Liver (tissue), 9 donors: ENCODE results near the gene TASOR2. TPM values are rescaled to one million over a fixed set of nuclear protein-coding genes. Genes with fewer than 3 reads are reported as not detected.

Source experiments
- DNase-seq: peaks from one replicate; pipeline ENCODE4 v3.0.0-alpha.2; 2017; ENCODE audit warnings: low spot score
- H3K27ac ChIP-seq, 2 donors: one replicate each; pipeline ENCODE4 v1.7.0; 2013; ENCODE audit warnings: inconsistent platforms in 2 of 2, low read length in 2 of 2, control low read depth in 1 of 2, low read depth in 1 of 2, mild to moderate bottlenecking in 1 of 2
- H3K27me3 ChIP-seq, 4 donors: one replicate each; pipeline versions ENCODE4 v1.6.1 to v1.7.0; 2013; ENCODE audit warnings: low read length in 3 of 4, inconsistent platforms in 1 of 4, mild to moderate bottlenecking in 1 of 4, moderate library complexity in 1 of 4; ENCODE audit not compliant: control insufficient read depth in 4 of 4, insufficient read depth in 4 of 4
- H3K36me3 ChIP-seq, 4 donors: one replicate each; pipeline versions ENCODE4 v1.6.1 to v1.7.0; 2013; ENCODE audit warnings: low read length in 3 of 4, mild to moderate bottlenecking in 3 of 4, low read depth in 1 of 4, moderate library complexity in 1 of 4; ENCODE audit not compliant: control insufficient read depth in 4 of 4, insufficient read depth in 3 of 4
- H3K4me1 ChIP-seq, 4 donors: one replicate each; pipeline versions ENCODE4 v1.6.1 to v1.7.0; 2013; ENCODE audit warnings: low read length in 3 of 4, mild to moderate bottlenecking in 3 of 4, moderate library complexity in 1 of 4; ENCODE audit not compliant: control insufficient read depth in 4 of 4, insufficient read depth in 4 of 4
- H3K4me3 ChIP-seq, 3 donors: one replicate each; pipeline versions ENCODE4 v1.6.1 to v1.7.0; 2013; ENCODE audit warnings: low read length in 3 of 3, control low read depth in 1 of 3, low read depth in 1 of 3, mild to moderate bottlenecking in 1 of 3
- H3K9ac ChIP-seq, 2 donors: one replicate each; pipeline ENCODE4 v1.7.0; 2013; ENCODE audit warnings: low read length in 2 of 2, mild to moderate bottlenecking in 2 of 2, moderate library complexity in 2 of 2, control low read depth in 1 of 2, low read depth in 1 of 2
- H3K9me3 ChIP-seq, 4 donors: one replicate each; pipeline versions ENCODE4 v1.6.1 to v1.7.0; 2013; ENCODE audit warnings: low read length in 3 of 4; ENCODE audit not compliant: control insufficient read depth in 4 of 4
- FOXA1 ChIP-seq: IDR thresholded peaks from 2 replicates; pipeline ENCODE4 v1.6.1; 2016; ENCODE audit warnings: antibody characterized with exemption
- GABPA ChIP-seq, 2 donors: IDR thresholded peaks in 1 of 2; conservative IDR thresholded peaks in 1 of 2; 2 replicates each; pipeline ENCODE4 v1.6.1; 2016; ENCODE audit warnings: antibody characterized with exemption in 2 of 2, mild to moderate bottlenecking in 1 of 2, moderate library complexity in 1 of 2
- HNF4A ChIP-seq, 2 donors: conservative IDR thresholded peaks; 2 replicates each; pipeline ENCODE4 v1.6.1; 2016; ENCODE audit warnings: antibody characterized with exemption in 2 of 2, mild to moderate bottlenecking in 2 of 2
- HNF4G ChIP-seq: IDR thresholded peaks from 2 replicates; pipeline ENCODE4 v1.6.1; 2016; ENCODE audit warnings: antibody characterized with exemption
- JUND ChIP-seq, 2 donors: IDR thresholded peaks; 2 replicates each; pipeline ENCODE4 v1.6.1; 2016; ENCODE audit warnings: antibody characterized with exemption in 2 of 2
- RAD21 ChIP-seq, 2 donors: IDR thresholded peaks; 2 replicates each; pipeline ENCODE4 v1.6.1; 2016; ENCODE audit warnings: antibody characterized with exemption in 2 of 2, mild to moderate bottlenecking in 2 of 2
- RXRA ChIP-seq, 2 donors: IDR thresholded peaks; 2 replicates each; pipeline ENCODE4 v1.6.1; 2017 to 2018; ENCODE audit warnings: antibody characterized with exemption in 2 of 2, mild to moderate bottlenecking in 1 of 2
- SP1 ChIP-seq: IDR thresholded peaks from 2 replicates; pipeline ENCODE4 v1.6.1; 2018; ENCODE audit warnings: antibody characterized with exemption, mild to moderate bottlenecking
- TAF1 ChIP-seq: conservative IDR thresholded peaks from 2 replicates; pipeline ENCODE4 v1.6.1; 2016; ENCODE audit warnings: antibody characterized with exemption, mild to moderate bottlenecking
- YY1 ChIP-seq: IDR thresholded peaks from 2 replicates; pipeline ENCODE4 v1.6.1; 2016; ENCODE audit warnings: antibody characterized with exemption, mild to moderate bottlenecking
- WGBS: extraction: QIAGEN DNeasy Blood & Tissue Kit; methylation state at CpG from one replicate; pipeline ENCODE4 v1.1.7; 2013; 5-methylcytosine and 5-hydroxymethylcytosine counted together
- polyA plus RNA-seq, 2 donors: library from polyadenylated mRNA; stranded (reverse) in 1 of 2; unstranded in 1 of 2; fragments of 200-250 nt in 1 of 2; fragments of >200 nt in 1 of 2; fragmentation: Nextera tagmentation in 1 of 2; extraction: Ambion mirVana in 1 of 2; gene quantifications; one replicate each; pipeline versions ENCODE4 v1.2.1 to v1.2.3, GENCODE V29; 2013 to 2015
- total RNA-seq, 2 donors: library from RNA; depleted of rRNA; stranded (reverse); fragments of >200 nt; gene quantifications; one replicate each; pipeline ENCODE4 v1.2.3, GENCODE V29; 2014
- TF ChIP-seq, protein P1 (sequence below): fragments of 150-350 bp; IDR thresholded peaks from 2 replicates; pipeline ENCODE4 v1.5.1; 2017; ENCODE audit warnings: improper control_type of control experiment, low read depth, low read length; ENCODE audit not compliant: missing input control
- TF ChIP-seq, protein P2 (sequence below): IDR thresholded peaks from 2 replicates; pipeline ENCODE4 v1.6.1; 2016; ENCODE audit warnings: antibody characterized with exemption
- TF ChIP-seq, protein P3 (sequence below): IDR thresholded peaks from 2 replicates; pipeline ENCODE4 v1.6.1; 2016; ENCODE audit warnings: antibody characterized with exemption, mild to moderate bottlenecking
- TF ChIP-seq, protein P4 (sequence below): IDR thresholded peaks from 2 replicates; pipeline ENCODE4 v1.6.1; 2016; ENCODE audit warnings: antibody characterized with exemption
- donor health status: healthy.
- donor health status: healthy.
- donor health status: healthy.
- donor health status: healthy.
- donor health status: healthy.

Gene TASOR2
- total and polyA plus RNA-seq, 4 donors, result 7.6 to 40.3 (median 14.2) TPM

DNA sequence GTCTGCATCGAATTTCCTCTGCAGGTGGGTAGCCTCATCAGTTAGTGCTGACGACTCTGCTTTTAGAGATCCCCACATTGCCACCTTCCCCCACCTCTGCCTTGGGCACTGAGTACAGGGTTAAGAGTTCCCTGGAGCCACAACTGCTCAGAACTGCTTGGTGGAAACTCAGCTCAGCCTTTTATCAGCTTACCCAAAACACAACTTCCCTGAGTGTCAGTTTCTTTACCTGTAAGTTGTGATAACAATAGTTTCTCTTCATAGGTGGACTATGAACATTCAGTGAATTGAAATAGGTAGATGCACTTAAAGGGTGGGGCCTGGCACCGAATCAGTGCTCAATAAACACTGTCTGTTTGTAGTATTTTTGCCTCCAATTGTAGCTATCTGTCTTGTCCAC, 29.5 kb upstream of the TASOR2 start:
- WGBS, result 52% methylated on average over 3 of the region's 3 CpGs
- peaks cover 44 to 72% (median 57%) of the 10 kb centered on the region in 4 donors for H3K4me1 ChIP-seq
- H3K27ac ChIP-seq, result peak overlapping the region in 1 of 2 donors; percentile 44

GRCh38 chr10:5656737-5657579, 27.7 kb upstream of the TASOR2 start:
- WGBS, result 80% methylated on average over 8 of the region's 8 CpGs
- TF ChIP-seq FOXA1 (no peak), RAD21 (IDR thresholded peaks at IDR 0.05) (no peak), GABPA (IDR thresholded peaks at IDR 0.05 in 1 of 2, conservative IDR thresholded peaks at IDR 0.05 in 1 of 2) (no peak), TAF1 (no peak), YY1 (no peak)
- TF ChIP-seq, protein P1, sequence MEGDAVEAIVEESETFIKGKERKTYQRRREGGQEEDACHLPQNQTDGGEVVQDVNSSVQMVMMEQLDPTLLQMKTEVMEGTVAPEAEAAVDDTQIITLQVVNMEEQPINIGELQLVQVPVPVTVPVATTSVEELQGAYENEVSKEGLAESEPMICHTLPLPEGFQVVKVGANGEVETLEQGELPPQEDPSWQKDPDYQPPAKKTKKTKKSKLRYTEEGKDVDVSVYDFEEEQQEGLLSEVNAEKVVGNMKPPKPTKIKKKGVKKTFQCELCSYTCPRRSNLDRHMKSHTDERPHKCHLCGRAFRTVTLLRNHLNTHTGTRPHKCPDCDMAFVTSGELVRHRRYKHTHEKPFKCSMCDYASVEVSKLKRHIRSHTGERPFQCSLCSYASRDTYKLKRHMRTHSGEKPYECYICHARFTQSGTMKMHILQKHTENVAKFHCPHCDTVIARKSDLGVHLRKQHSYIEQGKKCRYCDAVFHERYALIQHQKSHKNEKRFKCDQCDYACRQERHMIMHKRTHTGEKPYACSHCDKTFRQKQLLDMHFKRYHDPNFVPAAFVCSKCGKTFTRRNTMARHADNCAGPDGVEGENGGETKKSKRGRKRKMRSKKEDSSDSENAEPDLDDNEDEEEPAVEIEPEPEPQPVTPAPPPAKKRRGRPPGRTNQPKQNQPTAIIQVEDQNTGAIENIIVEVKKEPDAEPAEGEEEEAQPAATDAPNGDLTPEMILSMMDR, result no peak
- Histone ChIP-seq H3K9ac (no peak overlapping the region), H3K9me3 (no peaks in the 10 kb centered on the region), H3K27ac (no peak overlapping the region), H3K4me1 (peaks cover 41 to 71% (median 58%) of the 10 kb centered on the region in 4 donors), H3K27me3 (no peaks in the 10 kb centered on the region), H3K4me3 (no peak overlapping the region), H3K36me3 (no peaks in the 10 kb centered on the region)
- no peak for DNase-seq

More for the DNA sequence above, 29.5 kb upstream of the TASOR2 start:
- peaks cover 0 to 2% (median 0%) of the 10 kb centered on the region in 4 donors for H3K36me3 ChIP-seq
- H3K9me3 ChIP-seq, result no peaks in the 10 kb centered on the region
- no peak overlapping the region for H3K4me3 ChIP-seq
- TF ChIP-seq HNF4G, result no peak
- TF ChIP-seq HNF4A (conservative IDR thresholded peaks at IDR 0.05), result peak; percentile 49 to 52
- TF ChIP-seq SP1, result peak; percentile 30
- peak in 1 of 2 donors; percentile 28 for TF ChIP-seq RXRA (IDR thresholded peaks at IDR 0.05)
- no peaks in the 10 kb centered on the region for H3K27me3 ChIP-seq
- H3K9ac ChIP-seq, result no peak overlapping the region
- no peak for DNase-seq

DNA sequence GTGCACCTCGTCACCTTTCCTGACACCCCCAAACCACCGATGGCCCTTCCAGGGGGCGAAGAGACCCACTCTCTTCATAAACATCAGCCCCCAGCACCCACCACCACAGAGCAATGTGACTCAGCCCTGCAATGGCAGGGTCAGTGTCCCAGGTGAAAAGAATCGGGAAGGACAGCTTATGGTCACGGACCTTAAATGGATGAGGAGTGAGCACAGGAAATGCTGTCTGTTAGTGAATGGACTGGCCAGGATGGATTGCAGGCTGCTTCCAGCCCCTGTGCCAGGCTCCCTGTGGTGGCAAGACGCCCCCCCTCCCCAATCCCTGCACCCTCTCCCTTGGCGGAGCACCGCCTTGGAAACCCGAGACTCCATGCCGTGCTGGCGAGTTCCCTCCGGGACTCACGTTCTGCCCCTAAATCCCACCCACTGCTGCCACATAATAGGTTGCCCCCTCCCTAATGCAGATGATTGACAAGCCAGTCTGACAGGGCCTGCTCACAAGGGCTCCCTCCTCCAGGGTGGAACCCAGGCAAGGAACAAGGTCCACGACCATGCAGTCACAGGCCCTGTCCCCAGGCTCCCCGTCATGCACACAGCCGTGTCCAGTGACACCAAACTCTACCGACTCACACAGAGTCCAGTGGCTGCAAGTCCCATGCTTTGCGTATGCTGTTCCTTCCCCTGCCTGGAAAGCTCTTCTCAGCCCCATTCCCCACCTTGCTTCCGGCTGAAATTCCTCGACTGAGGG, 25.6 kb upstream of the TASOR2 start:
- TF ChIP-seq GABPA (IDR thresholded peaks at IDR 0.05 in 1 of 2, conservative IDR thresholded peaks at IDR 0.05 in 1 of 2) (no peak), YY1 (no peak), TAF1 (no peak), SP1 (no peak), FOXA1 (no peak), JUND (IDR thresholded peaks at IDR 0.05) (no peak), RAD21 (IDR thresholded peaks at IDR 0.05) (no peak), HNF4A (conservative IDR thresholded peaks at IDR 0.05) (no peak), RXRA (IDR thresholded peaks at IDR 0.05) (no peak)
- TF ChIP-seq, protein P2, sequence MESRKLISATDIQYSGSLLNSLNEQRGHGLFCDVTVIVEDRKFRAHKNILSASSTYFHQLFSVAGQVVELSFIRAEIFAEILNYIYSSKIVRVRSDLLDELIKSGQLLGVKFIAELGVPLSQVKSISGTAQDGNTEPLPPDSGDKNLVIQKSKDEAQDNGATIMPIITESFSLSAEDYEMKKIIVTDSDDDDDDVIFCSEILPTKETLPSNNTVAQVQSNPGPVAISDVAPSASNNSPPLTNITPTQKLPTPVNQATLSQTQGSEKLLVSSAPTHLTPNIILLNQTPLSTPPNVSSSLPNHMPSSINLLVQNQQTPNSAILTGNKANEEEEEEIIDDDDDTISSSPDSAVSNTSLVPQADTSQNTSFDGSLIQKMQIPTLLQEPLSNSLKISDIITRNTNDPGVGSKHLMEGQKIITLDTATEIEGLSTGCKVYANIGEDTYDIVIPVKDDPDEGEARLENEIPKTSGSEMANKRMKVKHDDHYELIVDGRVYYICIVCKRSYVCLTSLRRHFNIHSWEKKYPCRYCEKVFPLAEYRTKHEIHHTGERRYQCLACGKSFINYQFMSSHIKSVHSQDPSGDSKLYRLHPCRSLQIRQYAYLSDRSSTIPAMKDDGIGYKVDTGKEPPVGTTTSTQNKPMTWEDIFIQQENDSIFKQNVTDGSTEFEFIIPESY, result no peak
- TF ChIP-seq, protein P3, sequence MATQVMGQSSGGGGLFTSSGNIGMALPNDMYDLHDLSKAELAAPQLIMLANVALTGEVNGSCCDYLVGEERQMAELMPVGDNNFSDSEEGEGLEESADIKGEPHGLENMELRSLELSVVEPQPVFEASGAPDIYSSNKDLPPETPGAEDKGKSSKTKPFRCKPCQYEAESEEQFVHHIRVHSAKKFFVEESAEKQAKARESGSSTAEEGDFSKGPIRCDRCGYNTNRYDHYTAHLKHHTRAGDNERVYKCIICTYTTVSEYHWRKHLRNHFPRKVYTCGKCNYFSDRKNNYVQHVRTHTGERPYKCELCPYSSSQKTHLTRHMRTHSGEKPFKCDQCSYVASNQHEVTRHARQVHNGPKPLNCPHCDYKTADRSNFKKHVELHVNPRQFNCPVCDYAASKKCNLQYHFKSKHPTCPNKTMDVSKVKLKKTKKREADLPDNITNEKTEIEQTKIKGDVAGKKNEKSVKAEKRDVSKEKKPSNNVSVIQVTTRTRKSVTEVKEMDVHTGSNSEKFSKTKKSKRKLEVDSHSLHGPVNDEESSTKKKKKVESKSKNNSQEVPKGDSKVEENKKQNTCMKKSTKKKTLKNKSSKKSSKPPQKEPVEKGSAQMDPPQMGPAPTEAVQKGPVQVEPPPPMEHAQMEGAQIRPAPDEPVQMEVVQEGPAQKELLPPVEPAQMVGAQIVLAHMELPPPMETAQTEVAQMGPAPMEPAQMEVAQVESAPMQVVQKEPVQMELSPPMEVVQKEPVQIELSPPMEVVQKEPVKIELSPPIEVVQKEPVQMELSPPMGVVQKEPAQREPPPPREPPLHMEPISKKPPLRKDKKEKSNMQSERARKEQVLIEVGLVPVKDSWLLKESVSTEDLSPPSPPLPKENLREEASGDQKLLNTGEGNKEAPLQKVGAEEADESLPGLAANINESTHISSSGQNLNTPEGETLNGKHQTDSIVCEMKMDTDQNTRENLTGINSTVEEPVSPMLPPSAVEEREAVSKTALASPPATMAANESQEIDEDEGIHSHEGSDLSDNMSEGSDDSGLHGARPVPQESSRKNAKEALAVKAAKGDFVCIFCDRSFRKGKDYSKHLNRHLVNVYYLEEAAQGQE, result no peak
- TF ChIP-seq, protein P4, sequence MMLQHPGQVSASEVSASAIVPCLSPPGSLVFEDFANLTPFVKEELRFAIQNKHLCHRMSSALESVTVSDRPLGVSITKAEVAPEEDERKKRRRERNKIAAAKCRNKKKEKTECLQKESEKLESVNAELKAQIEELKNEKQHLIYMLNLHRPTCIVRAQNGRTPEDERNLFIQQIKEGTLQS, result no peak
- Histone ChIP-seq H3K4me1 (peaks cover 28 to 63% (median 47%) of the 10 kb centered on the region in 4 donors), H3K36me3 (no peaks in the 10 kb centered on the region), H3K27me3 (no peaks in the 10 kb centered on the region), H3K4me3 (no peak overlapping the region), H3K9me3 (no peaks in the 10 kb centered on the region), H3K9ac (no peak overlapping the region), H3K27ac (peak overlapping the region; percentile 12 to 61)
- 82% methylated on average over 20 of the region's 20 CpGs for WGBS
- DNase-seq, result peak; percentile 54
